Endothelial cell of umbilical vein (primary cell): Measurements from ENCODE around the gene TRIM47. TPM values are rescaled to one million over a fixed set of nuclear protein-coding genes. Genes with fewer than 3 reads are reported as not detected.

Experiments used
- BruUV-seq: library from RNA; stranded (reverse); fragments of 400-500 nt; replicated peaks from 2 replicates; lab custom pipeline; 2021; lab: Mats Ljungman, UMichigan
- CTCF ChIA-PET: fragments of 300-600, 350-600 bp; sonication (Branson Sonifier 250); formaldehyde crosslinking; loops from one replicate; lab custom pipeline; 2021; ENCODE audit warnings: antibody characterized with exemption, inconsistent platforms; lab: Charles Lee
- POLR2A ChIA-PET: fragments of 300-600, 350-600 bp; sonication (Branson Sonifier 250); formaldehyde crosslinking; loops from one replicate; lab custom pipeline; 2021; ENCODE audit warnings: antibody characterized with exemption, inconsistent platforms; lab: Charles Lee
- DNase-seq: peaks from one replicate; pipeline ENCODE4 v3.0.0-alpha.2; 2011; ENCODE audit warnings: low read depth, low spot score
- FAIRE-seq: peaks from 2 replicates; lab custom pipeline; 2011; peaks lifted over from hg19 to GRCh38; lab: Jason Lieb, UNC
- H2AFZ ChIP-seq: 2 replicates; pipeline ENCODE4 v1.6.0; 2012; ENCODE audit warnings: low read depth, low read length, control low read depth, inconsistent platforms
- H3K27ac ChIP-seq: 2 replicates; pipeline ENCODE4 v1.5.1; 2011; ENCODE audit warnings: low read depth, mild to moderate bottlenecking, control low read depth, low read length, moderate library complexity; ENCODE audit not compliant: insufficient read depth
- H3K27me3 ChIP-seq, 2 experiments: 2 replicates each; pipeline versions ENCODE4 v1.6.0 to v1.6.1; 2011; ENCODE audit warnings: low read length in 2 of 2, mixed read lengths in 1 of 2; ENCODE audit not compliant: control insufficient read depth in 2 of 2, insufficient read depth in 2 of 2
- H3K36me3 ChIP-seq, 2 experiments: 2 replicates in 1 of 2; 3 replicates in 1 of 2; pipeline ENCODE4 v1.5.1; 2011; ENCODE audit warnings: low read length in 2 of 2, mild to moderate bottlenecking in 1 of 2, moderate library complexity in 1 of 2; ENCODE audit not compliant: control insufficient read depth in 2 of 2, insufficient read depth in 2 of 2; ENCODE audit errors: extremely low read depth in 1 of 2
- H3K4me1 ChIP-seq: 3 replicates; pipeline ENCODE4 v1.5.1; 2011; ENCODE audit warnings: mild to moderate bottlenecking, low read length; ENCODE audit not compliant: control insufficient read depth, insufficient read depth; ENCODE audit errors: extremely low read depth
- H3K4me2 ChIP-seq: 2 replicates; pipeline ENCODE4 v1.6.1; 2011; ENCODE audit warnings: low read length, control low read depth, mixed read lengths; ENCODE audit not compliant: insufficient read depth
- H3K4me3 ChIP-seq, 3 experiments: fragments of 200-600 bp in 1 of 3; sonication (generic), shearing (Covaris generic) in 1 of 3; replicated peaks in 1 of 3; 2 replicates each; pipeline ENCODE4 v1.5.1; 2011 to 2016; ENCODE audit warnings: control low read depth in 3 of 3, low read length in 3 of 3, mild to moderate bottlenecking in 2 of 3, inconsistent platforms in 1 of 3, low read depth in 1 of 3, moderate library complexity in 1 of 3; ENCODE audit not compliant: insufficient read depth in 1 of 3
- H3K79me2 ChIP-seq: 2 replicates; pipeline ENCODE4 v1.6.0; 2012; ENCODE audit warnings: low read length, inconsistent platforms; ENCODE audit not compliant: control insufficient read depth, insufficient read depth
- H3K9ac ChIP-seq: replicated peaks from 2 replicates; pipeline ENCODE3; 2011; ENCODE audit warnings: low read length, control low read depth; ENCODE audit not compliant: insufficient read depth; ENCODE audit errors: extremely low read depth
- H3K9me1 ChIP-seq: replicated peaks from 3 replicates; pipeline ENCODE4 v1.6.0; 2011; ENCODE audit warnings: mild to moderate bottlenecking, low read length; ENCODE audit not compliant: control insufficient read depth, insufficient read depth; ENCODE audit errors: extremely low read depth
- H3K9me3 ChIP-seq: replicated peaks from 2 replicates; pipeline ENCODE4 v1.5.1; 2012; ENCODE audit warnings: low read length, inconsistent platforms; ENCODE audit not compliant: control insufficient read depth, insufficient read depth
- H4K20me1 ChIP-seq: replicated peaks from 2 replicates; pipeline ENCODE3; 2011; ENCODE audit warnings: mild to moderate bottlenecking, low read length; ENCODE audit not compliant: control insufficient read depth, insufficient read depth; ENCODE audit errors: extremely low read depth
- CTCF ChIP-seq, 2 donors: IDR thresholded peaks; 1 replicate in 1 of 2; 2 replicates in 1 of 2; pipeline ENCODE4 v1.5.1; 2011; ENCODE audit warnings: low read length in 2 of 2, mild to moderate bottlenecking in 2 of 2, moderate library complexity in 2 of 2, control low read depth in 1 of 2, inconsistent platforms in 1 of 2, low read depth in 1 of 2; ENCODE audit not compliant: insufficient read depth in 1 of 2; ENCODE audit errors: extremely low read depth in 1 of 2
- EZH2 ChIP-seq: IDR thresholded peaks from 2 replicates; pipeline ENCODE4 v1.6.1; 2012; ENCODE audit warnings: borderline replicate concordance, low read depth, mild to moderate bottlenecking, moderate library complexity, low read length, inconsistent platforms; ENCODE audit not compliant: severe bottlenecking
- FOS ChIP-seq: IDR thresholded peaks from 2 replicates; pipeline ENCODE4 v1.6.1; 2011; ENCODE audit warnings: mild to moderate bottlenecking, low read length, moderate library complexity, borderline replicate concordance; ENCODE audit not compliant: insufficient read depth
- GATA2 ChIP-seq: IDR thresholded peaks from 2 replicates; pipeline ENCODE4 v1.7.0; 2011; ENCODE audit warnings: low read depth, mild to moderate bottlenecking, moderate library complexity, mixed read lengths, low read length; ENCODE audit not compliant: insufficient read length, insufficient read depth
- JUN ChIP-seq: IDR thresholded peaks from 2 replicates; pipeline ENCODE4 v1.6.1; 2011; ENCODE audit warnings: borderline replicate concordance, low read depth; ENCODE audit not compliant: insufficient read length, insufficient read depth
- MAX ChIP-seq: IDR thresholded peaks from 2 replicates; pipeline ENCODE4 v1.6.1; 2011; ENCODE audit not compliant: insufficient read depth, insufficient read length
- MYC ChIP-seq: IDR thresholded peaks from one replicate; pipeline ENCODE4 v1.6.1; 2011; ENCODE audit warnings: mild to moderate bottlenecking, low read depth, low read length
- POLR2A ChIP-seq: IDR thresholded peaks from 2 replicates; pipeline ENCODE4 v1.6.1; 2012; ENCODE audit warnings: low read depth, mild to moderate bottlenecking, control low read depth, low read length
- POLR2AphosphoS5 ChIP-seq: IDR thresholded peaks from 2 replicates; pipeline ENCODE4 v1.6.1; 2012; ENCODE audit warnings: low read depth, mild to moderate bottlenecking, control low read depth, low read length, moderate library complexity; ENCODE audit not compliant: insufficient read depth
- dilution Hi-C: fragments of 300-500 bp; cut with MboI; formaldehyde crosslinking; loops from one replicate; pipeline ENCODE4 v1.15.0; 2019; ENCODE audit warnings: low sequenced_read_pairs; ENCODE audit not compliant: extremely low pct_ligation_motif_present
- intact Hi-C: fragments of 100-400 bp; cut with micrococcal nuclease; formaldehyde crosslinking; loops from one replicate; pipeline ENCODE4 v1.10.0; 2022
- polyA plus RNA-seq, 4 experiments: library from polyadenylated mRNA; depleted of rRNA in 3 of 4; stranded (reverse) in 3 of 4; unstranded in 1 of 4; fragments of >200 nt; gene quantifications; 2 replicates each; pipeline versions ENCODE4 v1.2.1 to v1.2.3, GENCODE V29; 2011 to 2012; ENCODE audit warnings: missing spikeins in 1 of 4
- total RNA-seq: library from RNA; stranded (reverse); gene quantifications from 2 replicates; pipeline ENCODE4 v1.2.3, GENCODE V29; 2021

The TRIM47 gene
- total and polyA plus RNA-seq, 2 donors (not counting 3 experiments of a cell fraction or from before 2014, with no cell fraction given), result 67.7 to 75.1 TPM

GRCh38 chr17:75826561-75827307 is 51.6 kb downstream of the TRIM47 start:
- Histone ChIP-seq H3K79me2 (no peaks in the 10 kb centered on the region), H3K36me3 (peaks cover 0 to 16% of the 10 kb centered on the region in 2 experiments), H3K27ac (peak overlapping the region; percentile 22), H3K9me1 (no peaks in the 10 kb centered on the region), H3K4me3 (no peak overlapping the region), H3K27me3 (no peaks in the 10 kb centered on the region), H3K4me1 (peaks cover 7% of the 10 kb centered on the region), H3K9ac (no peak overlapping the region), H3K4me2 (no peak overlapping the region), H2AFZ (no peak overlapping the region), H4K20me1 (no peaks in the 10 kb centered on the region), H3K9me3 (no peaks in the 10 kb centered on the region)
- dilution Hi-C loops (no loop called here), intact Hi-C loops (loop anchor here (1.0 kb wide), 5 partner anchors 29 to 62 kb away; partner anchors contain the start of gene WBP2)
- POLR2A ChIA-PET, result interaction anchor here (0.6 to 1.2 kb wide), 3 partner anchors 47 to 54 kb away, joined by 3 to 9 read pairs (median 3); a partner anchor contains a TSS
- no peak for FAIRE-seq
- no peak for DNase-seq
- CTCF ChIA-PET, result interaction anchor here (0.6 to 6.3 kb wide), 32 partner anchors 8 to 375 kb away, joined by 3 to 73 read pairs (median 5); partner anchors contain the start of genes GALK1, SMIM5, UNC13D and UNK
- TF ChIP-seq POLR2AphosphoS5, result no peak
- TF ChIP-seq MAX, result no peak
- TF ChIP-seq FOS, result no peak
- no TSS peak for BruUV-seq

GRCh38 chr17:75825748-75826370 is 52.5 kb downstream of the TRIM47 start:
- no TSS peak for BruUV-seq
- CTCF ChIA-PET, result interaction anchor here (1.2 to 6.3 kb wide), 10 partner anchors 19 to 193 kb away, joined by 3 to 73 read pairs (median 12); partner anchors contain the start of genes GALK1, SMIM5, UNC13D and UNK
- Histone ChIP-seq H3K27ac (no peak overlapping the region), H3K9ac (no peak overlapping the region), H3K36me3 (peaks cover 0 to 21% of the 10 kb centered on the region in 2 experiments), H3K9me3 (no peaks in the 10 kb centered on the region), H3K4me2 (no peak overlapping the region), H3K27me3 (no peaks in the 10 kb centered on the region), H3K9me1 (no peaks in the 10 kb centered on the region), H3K4me1 (peaks cover 7% of the 10 kb centered on the region), H4K20me1 (no peaks in the 10 kb centered on the region), H3K79me2 (no peaks in the 10 kb centered on the region), H3K4me3 (no peak overlapping the region), H2AFZ (no peak overlapping the region)
- FAIRE-seq (no peak), DNase-seq (no peak)
- intact Hi-C loops (no loop called here), dilution Hi-C loops (no loop called here)
- TF ChIP-seq EZH2 (no peak), MAX (no peak), FOS (no peak), JUN (no peak), POLR2A (no peak), POLR2AphosphoS5 (no peak), GATA2 (no peak), CTCF (IDR thresholded peaks at IDR 0.05; ENCODE audit: extremely low read depth in 1 of 2, insufficient read depth in 1 of 2, low read depth in 1 of 2, low read length in 2 of 2) (no peak), MYC (no peak)
- POLR2A ChIA-PET, result no interaction called here
